Neural cell (in vitro differentiated cells): Measurements from ENCODE around the gene PUM1. TPM values are rescaled to one million over a fixed set of nuclear protein-coding genes. Genes with fewer than 3 reads are reported as not detected.

ENCODE experiments used
- H2AFZ ChIP-seq: fragments of 200-600, 300-800 bp; sonication (generic), shearing (Covaris generic); 2 replicates; pipeline ENCODE4 v1.6.0; 2014; ENCODE audit warnings: low read depth, mild to moderate bottlenecking, antibody characterized with exemption, low read length, moderate library complexity
- H3F3A ChIP-seq: fragments of 200-600 bp; shearing (Covaris generic); 2 replicates; pipeline ENCODE4 v1.6.1; 2016; ENCODE audit warnings: mild to moderate bottlenecking, moderate library complexity, mixed read lengths, antibody characterized with exemption, low read length; ENCODE audit not compliant: insufficient read depth, poor library complexity, severe bottlenecking
- H3K27ac ChIP-seq: fragments of 200-600, 300-800 bp; sonication (generic), shearing (Covaris generic); 2 replicates; pipeline ENCODE4 v1.5.1; 2014; ENCODE audit warnings: mild to moderate bottlenecking, low read length, moderate library complexity
- H3K27me3 ChIP-seq: fragments of 300-800, 200-600 bp; sonication (generic), shearing (Covaris generic); 2 replicates; pipeline ENCODE4 v1.6.0; 2014; ENCODE audit warnings: mild to moderate bottlenecking, low read depth, low read length, moderate library complexity; ENCODE audit not compliant: insufficient read depth
- H3K36me3 ChIP-seq: fragments of 300-800, 200-600 bp; sonication (generic), shearing (Covaris generic); 2 replicates; pipeline ENCODE4 v1.5.1; 2014; ENCODE audit warnings: mild to moderate bottlenecking, antibody characterized with exemption, low read length, moderate library complexity; ENCODE audit not compliant: insufficient read depth
- H3K4me2 ChIP-seq: fragments of 300-800, 200-600 bp; sonication (generic), shearing (Covaris generic); 2 replicates; pipeline ENCODE4 v1.6.0; 2014; ENCODE audit warnings: mild to moderate bottlenecking, low read length
- H3K4me3 ChIP-seq: fragments of 300-800, 200-600 bp; sonication (generic), shearing (Covaris generic); 2 replicates; pipeline ENCODE4 v1.5.1; 2014; ENCODE audit warnings: mild to moderate bottlenecking, low read length, moderate library complexity
- H3K79me2 ChIP-seq: fragments of 200-600 bp; shearing (Covaris generic); replicated peaks from 2 replicates; pipeline ENCODE4 v1.6.0; 2014; ENCODE audit warnings: mild to moderate bottlenecking, low read length, moderate library complexity; ENCODE audit not compliant: insufficient read depth
- H3K9ac ChIP-seq: fragments of 300-800, 200-600 bp; sonication (generic), shearing (Covaris generic); 2 replicates; pipeline ENCODE4 v1.6.1; 2016; ENCODE audit warnings: mild to moderate bottlenecking, low read length, mixed read lengths
- H3K9me2 ChIP-seq: fragments of 200-600 bp; shearing (Covaris generic); 2 replicates; pipeline ENCODE4 v1.6.1; 2016; ENCODE audit warnings: mild to moderate bottlenecking, low read length, mixed read lengths; ENCODE audit not compliant: insufficient read depth
- H3K9me3 ChIP-seq: fragments of 200-600, 300-800 bp; sonication (generic), shearing (Covaris generic); 2 replicates; pipeline ENCODE4 v1.6.1; 2016; ENCODE audit warnings: mild to moderate bottlenecking, mixed run types, low read length, moderate library complexity, mixed read lengths
- H4K20me1 ChIP-seq: fragments of 200-600 bp; shearing (Covaris generic); 2 replicates; pipeline ENCODE4 v1.6.1; 2016; ENCODE audit warnings: mild to moderate bottlenecking, mixed run types; ENCODE audit not compliant: insufficient read depth
- CTCF ChIP-seq: fragments of 450-650 bp; IDR thresholded peaks from 2 replicates; pipeline ENCODE4 v1.5.1; 2014; ENCODE audit warnings: antibody characterized with exemption, mild to moderate bottlenecking, moderate library complexity; ENCODE audit not compliant: poor library complexity, severe bottlenecking
- EP300 ChIP-seq: fragments of 450-650 bp; conservative IDR thresholded peaks from 2 replicates; pipeline ENCODE4 v1.6.1; 2014; ENCODE audit warnings: antibody characterized with exemption, mild to moderate bottlenecking, moderate library complexity; ENCODE audit not compliant: poor library complexity, severe bottlenecking
- EZH2 ChIP-seq: fragments of 200-600, 300-800 bp; shearing (Covaris generic), sonication (generic); IDR thresholded peaks from 2 replicates; pipeline ENCODE4 v1.6.1; 2014; ENCODE audit warnings: antibody characterized with exemption, low read length, borderline replicate concordance, mild to moderate bottlenecking; ENCODE audit not compliant: insufficient read depth, poor library complexity, severe bottlenecking
- MXI1 ChIP-seq: fragments of 450-650 bp; conservative IDR thresholded peaks from 2 replicates; pipeline ENCODE4 v1.6.1; 2014; ENCODE audit warnings: antibody characterized with exemption, mild to moderate bottlenecking; ENCODE audit not compliant: poor library complexity, severe bottlenecking
- POLR2AphosphoS5 ChIP-seq: IDR thresholded peaks from 2 replicates; pipeline ENCODE4 v1.6.1; 2012
- RAD21 ChIP-seq: fragments of 450-650 bp; conservative IDR thresholded peaks from 2 replicates; pipeline ENCODE4 v1.6.1; 2014; ENCODE audit warnings: antibody characterized with exemption, mild to moderate bottlenecking, moderate library complexity
- REST ChIP-seq: IDR thresholded peaks from 2 replicates; pipeline ENCODE4 v1.6.1; 2012; ENCODE audit warnings: borderline replicate concordance
- SMC3 ChIP-seq: fragments of 450-650 bp; conservative IDR thresholded peaks from 2 replicates; pipeline ENCODE4 v1.6.1; 2014; ENCODE audit warnings: antibody characterized with exemption, mild to moderate bottlenecking, moderate library complexity; ENCODE audit not compliant: poor library complexity
- TAF1 ChIP-seq: IDR thresholded peaks from 2 replicates; pipeline ENCODE4 v1.6.1; 2012; ENCODE audit warnings: low read depth
- polyA plus RNA-seq: library from polyadenylated mRNA; depleted of rRNA; stranded (reverse); fragments of >200 nt; gene quantifications from 2 replicates; pipeline ENCODE4 v1.2.3, GENCODE V29; 2014

The PUM1 gene
- polyA plus RNA-seq, 1 donor from 2014 or later = 60.8 TPM

- no peaks in the 10 kb centered on the region for H3K9me2 ChIP-seq
- no peak overlapping the region for H3K4me2 ChIP-seq
- no peaks in the 10 kb centered on the region for H3K27me3 ChIP-seq
- no peaks in the 10 kb centered on the region for H3K9me3 ChIP-seq
- H3K9ac ChIP-seq = no peak overlapping the region
- H2AFZ ChIP-seq = no peak overlapping the region
- H4K20me1 ChIP-seq = peaks cover 26% of the 10 kb centered on the region
- H3F3A ChIP-seq = no peaks in the 10 kb centered on the region
- peaks cover 93% of the 10 kb centered on the region for H3K79me2 ChIP-seq
- TF ChIP-seq EP300 (no peak), POLR2AphosphoS5 (no peak), SMC3 (no peak), RAD21 (no peak), CTCF (no peak), REST (no peak), EZH2 (no peak), TAF1 (no peak), MXI1 (no peak)
- H3K4me3 ChIP-seq = no peak overlapping the region
- no peak overlapping the region for H3K27ac ChIP-seq
- H3K36me3 ChIP-seq = no peaks in the 10 kb centered on the region
Measured at GRCh38 chr1:31038360-31038759, 27.2 kb downstream of the PUM1 start.

- Histone ChIP-seq H3K79me2 (peaks cover 94% of the 10 kb centered on the region), H3K9me3 (no peaks in the 10 kb centered on the region), H3K9me2 (no peaks in the 10 kb centered on the region), H3K27me3 (no peaks in the 10 kb centered on the region), H3K4me3 (no peak overlapping the region), H2AFZ (no peak overlapping the region), H4K20me1 (peaks cover 29% of the 10 kb centered on the region), H3K36me3 (no peaks in the 10 kb centered on the region), H3K4me2 (no peak overlapping the region), H3F3A (no peaks in the 10 kb centered on the region), H3K27ac (no peak overlapping the region), H3K9ac (no peak overlapping the region)
- TF ChIP-seq EZH2 (no peak), RAD21 (no peak), EP300 (no peak), SMC3 (no peak), POLR2AphosphoS5 (no peak), TAF1 (no peak), MXI1 (no peak), CTCF (no peak), REST (no peak)
Measured at GRCh38 chr1:31036749-31037500, 28.6 kb downstream of the PUM1 start.
